HEK293 (cell line): ENCODE results near the gene CD47.

Source experiments
- CTCF ChIP-seq: fragments of 450-650 bp; formaldehyde crosslinking; IDR thresholded peaks from 2 replicates; pipeline ENCODE4 v1.5.1; 2016; ENCODE audit warnings: missing biosample characterization, missing genetic modification characterization
- PBX3 ChIP-seq: sonication (generic); formaldehyde crosslinking; IDR thresholded peaks from 2 replicates; pipeline ENCODE4 v1.8.1; 2022; ENCODE audit warnings: mild to moderate bottlenecking, moderate library complexity, missing genetic modification reagents
- YY1 ChIP-seq: fragments of 450-650 bp; formaldehyde crosslinking; IDR thresholded peaks from 2 replicates; pipeline ENCODE4 v1.5.1; 2018; ENCODE audit warnings: missing biosample characterization, missing genetic modification characterization
- ZNF10 ChIP-seq: fragments of 450-650 bp; formaldehyde crosslinking; IDR thresholded peaks from 2 replicates; pipeline ENCODE4 v1.5.1; 2017; ENCODE audit warnings: missing biosample characterization, missing genetic modification characterization
- ZNF19 ChIP-seq: fragments of 450-650 bp; formaldehyde crosslinking; IDR thresholded peaks from 2 replicates; pipeline ENCODE4; 2016; ENCODE audit warnings: missing biosample characterization, missing genetic modification characterization, low read depth
- ZNF544 ChIP-seq: fragments of 450-650 bp; formaldehyde crosslinking; IDR thresholded peaks from 2 replicates; pipeline ENCODE4 v1.5.0; 2017; ENCODE audit warnings: missing biosample characterization, missing genetic modification characterization
- ZNF624 ChIP-seq: fragments of 450-650 bp; formaldehyde crosslinking; IDR thresholded peaks from 2 replicates; pipeline ENCODE4 v1.5.1; 2017; ENCODE audit warnings: missing biosample characterization, missing genetic modification characterization
- ZNF639 ChIP-seq: fragments of 450-650 bp; formaldehyde crosslinking; IDR thresholded peaks from 2 replicates; pipeline ENCODE4 v1.5.1; 2016; ENCODE audit warnings: missing biosample characterization, missing genetic modification characterization
- ZXDB ChIP-seq: fragments of 450-650 bp; formaldehyde crosslinking; IDR thresholded peaks from 2 replicates; pipeline ENCODE4 v1.5.1; 2016; ENCODE audit warnings: missing biosample characterization, missing genetic modification characterization
- TF ChIP-seq, protein P1 (sequence below): fragments of 450-650 bp; formaldehyde crosslinking; IDR thresholded peaks from 2 replicates; pipeline ENCODE4 v1.5.1; 2016; ENCODE audit warnings: missing biosample characterization, missing genetic modification characterization

GRCh38 chr3:108044699-108045098 lies 46.1 kb downstream of the CD47 start:
- TF ChIP-seq YY1 (tag by site-specific recombination) = no peak
- TF ChIP-seq PBX3 = no peak
- no peak for TF ChIP-seq ZNF10 (tag by site-specific recombination)
- no peak for TF ChIP-seq ZNF544
- no peak for TF ChIP-seq CTCF (tag by site-specific recombination)
- no peak for TF ChIP-seq ZXDB (tag by site-specific recombination)
- TF ChIP-seq ZNF19 = no peak
- TF ChIP-seq, protein P1, sequence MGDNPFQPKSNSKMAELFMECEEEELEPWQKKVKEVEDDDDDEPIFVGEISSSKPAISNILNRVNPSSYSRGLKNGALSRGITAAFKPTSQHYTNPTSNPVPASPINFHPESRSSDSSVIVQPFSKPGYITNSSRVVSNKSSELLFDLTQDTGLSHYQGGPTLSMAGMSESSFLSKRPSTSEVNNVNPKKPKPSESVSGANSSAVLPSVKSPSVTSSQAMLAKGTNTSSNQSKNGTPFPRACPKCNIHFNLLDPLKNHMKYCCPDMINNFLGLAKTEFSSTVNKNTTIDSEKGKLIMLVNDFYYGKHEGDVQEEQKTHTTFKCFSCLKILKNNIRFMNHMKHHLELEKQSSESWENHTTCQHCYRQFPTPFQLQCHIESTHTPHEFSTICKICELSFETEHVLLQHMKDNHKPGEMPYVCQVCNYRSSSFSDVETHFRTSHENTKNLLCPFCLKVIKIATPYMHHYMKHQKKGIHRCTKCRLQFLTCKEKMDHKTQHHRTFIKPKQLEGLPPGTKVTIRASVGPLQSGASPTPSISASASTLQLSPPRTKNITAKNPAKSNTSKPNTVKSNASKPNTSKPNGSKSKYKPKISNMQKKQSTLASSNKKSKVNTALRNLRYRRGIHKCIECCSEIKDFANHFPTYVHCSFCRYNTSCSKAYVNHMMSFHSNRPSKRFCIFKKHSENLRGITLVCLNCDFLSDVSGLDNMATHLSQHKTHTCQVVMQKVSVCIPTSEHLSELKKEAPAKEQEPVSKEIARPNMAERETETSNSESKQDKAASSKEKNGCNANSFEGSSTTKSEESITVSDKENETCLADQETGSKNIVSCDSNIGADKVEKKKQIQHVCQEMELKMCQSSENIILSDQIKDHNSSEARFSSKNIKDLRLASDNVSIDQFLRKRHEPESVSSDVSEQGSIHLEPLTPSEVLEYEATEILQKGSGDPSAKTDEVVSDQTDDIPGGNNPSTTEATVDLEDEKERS (tag by site-specific recombination) = no peak
- TF ChIP-seq ZNF624 (tag by site-specific recombination) = no peak
- no peak for TF ChIP-seq ZNF639
